HepG2 (cell line): Measurements from ENCODE around the gene CACNA2D3.

Experiments
- ASH2L ChIP-seq: fragments of 300-600, 200-600 bp; sonication (generic); IDR thresholded peaks from 2 replicates; pipeline ENCODE4 v1.7.0; 2017; ENCODE audit warnings: low read depth, mild to moderate bottlenecking, moderate library complexity, mixed read lengths, low read length; ENCODE audit not compliant: insufficient read length
- CHD4 ChIP-seq: fragments of 200-600 bp; sonication (generic); IDR thresholded peaks from 2 replicates; pipeline ENCODE4 v1.7.0; 2017; ENCODE audit warnings: mild to moderate bottlenecking, low read length, borderline replicate concordance
- NR2F1 ChIP-seq, 2 experiments: fragments of 450-650 bp in 1 of 2; formaldehyde crosslinking in 1 of 2; IDR thresholded peaks; 2 replicates each; pipeline versions ENCODE4 v1.5.0 to v1.6.1; 2016 to 2020; ENCODE audit warnings: mild to moderate bottlenecking in 1 of 2, missing compliant biosample characterization in 1 of 2, missing genetic modification reagents in 1 of 2, moderate library complexity in 1 of 2
- REL ChIP-seq: sonication (generic); formaldehyde crosslinking; conservative IDR thresholded peaks from 2 replicates; pipeline ENCODE4 v1.8.0; 2022; ENCODE audit warnings: mild to moderate bottlenecking, missing genetic modification reagents, moderate library complexity
- ZNF354B ChIP-seq: sonication (generic); formaldehyde crosslinking; IDR thresholded peaks from 2 replicates; pipeline ENCODE4 v1.8.0; 2022; ENCODE audit warnings: mild to moderate bottlenecking, missing genetic modification reagents
- ZNF552 ChIP-seq: sonication (generic); formaldehyde crosslinking; IDR thresholded peaks from 2 replicates; pipeline ENCODE4 v1.9.0; 2022; ENCODE audit warnings: missing genetic modification reagents, mild to moderate bottlenecking, borderline replicate concordance
- ZNF678 ChIP-seq: sonication (generic); formaldehyde crosslinking; IDR thresholded peaks from 2 replicates; pipeline ENCODE4 v1.4.0; 2020; ENCODE audit warnings: mild to moderate bottlenecking, missing genetic modification reagents
- TF ChIP-seq, protein P1 (sequence below): sonication (generic); formaldehyde crosslinking; IDR thresholded peaks from 2 replicates; pipeline ENCODE4 v1.5.0; 2020; ENCODE audit warnings: mild to moderate bottlenecking, missing genetic modification reagents, moderate library complexity

DNA sequence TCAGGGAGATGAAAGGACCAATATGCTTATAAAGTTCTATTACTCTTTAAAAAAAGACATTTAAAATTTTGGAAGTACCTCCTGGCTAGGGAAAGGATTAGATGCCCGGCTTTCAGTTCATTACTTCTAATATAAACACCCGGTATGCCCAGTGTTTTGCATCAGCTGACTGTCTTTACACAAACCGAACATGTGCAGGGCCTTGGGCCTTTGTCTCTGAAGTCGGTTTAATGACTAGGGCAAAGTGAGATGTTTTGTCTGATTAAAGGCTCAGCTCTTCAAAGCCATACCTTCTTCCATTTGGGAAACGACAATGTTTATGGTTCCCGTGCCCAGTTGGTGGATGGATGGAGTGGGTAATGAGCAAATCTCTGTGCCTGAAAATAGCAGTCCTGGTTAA lies 984.8 kb downstream of the CACNA2D3 start:
- no peak for TF ChIP-seq NR2F1 (CRISPR knock-in tag; IDR thresholded peaks at IDR 0.05)
- no peak for TF ChIP-seq ZNF354B
- no peak for TF ChIP-seq CHD4
- no peak for TF ChIP-seq ASH2L
- TF ChIP-seq ZNF678 (CRISPR knock-in tag): no peak
- no peak for TF ChIP-seq ZNF552
- no peak for TF ChIP-seq REL
- TF ChIP-seq, protein P1, sequence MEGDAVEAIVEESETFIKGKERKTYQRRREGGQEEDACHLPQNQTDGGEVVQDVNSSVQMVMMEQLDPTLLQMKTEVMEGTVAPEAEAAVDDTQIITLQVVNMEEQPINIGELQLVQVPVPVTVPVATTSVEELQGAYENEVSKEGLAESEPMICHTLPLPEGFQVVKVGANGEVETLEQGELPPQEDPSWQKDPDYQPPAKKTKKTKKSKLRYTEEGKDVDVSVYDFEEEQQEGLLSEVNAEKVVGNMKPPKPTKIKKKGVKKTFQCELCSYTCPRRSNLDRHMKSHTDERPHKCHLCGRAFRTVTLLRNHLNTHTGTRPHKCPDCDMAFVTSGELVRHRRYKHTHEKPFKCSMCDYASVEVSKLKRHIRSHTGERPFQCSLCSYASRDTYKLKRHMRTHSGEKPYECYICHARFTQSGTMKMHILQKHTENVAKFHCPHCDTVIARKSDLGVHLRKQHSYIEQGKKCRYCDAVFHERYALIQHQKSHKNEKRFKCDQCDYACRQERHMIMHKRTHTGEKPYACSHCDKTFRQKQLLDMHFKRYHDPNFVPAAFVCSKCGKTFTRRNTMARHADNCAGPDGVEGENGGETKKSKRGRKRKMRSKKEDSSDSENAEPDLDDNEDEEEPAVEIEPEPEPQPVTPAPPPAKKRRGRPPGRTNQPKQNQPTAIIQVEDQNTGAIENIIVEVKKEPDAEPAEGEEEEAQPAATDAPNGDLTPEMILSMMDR (CRISPR knock-in tag): no peak
